NCI-H226 (cell line): Measurements from ENCODE around the gene TMUB1.

Source experiments
- DNase-seq: peaks from one replicate; pipeline ENCODE4 v3.0.0-alpha.2; 2015

TMUB1 gene

DNA sequence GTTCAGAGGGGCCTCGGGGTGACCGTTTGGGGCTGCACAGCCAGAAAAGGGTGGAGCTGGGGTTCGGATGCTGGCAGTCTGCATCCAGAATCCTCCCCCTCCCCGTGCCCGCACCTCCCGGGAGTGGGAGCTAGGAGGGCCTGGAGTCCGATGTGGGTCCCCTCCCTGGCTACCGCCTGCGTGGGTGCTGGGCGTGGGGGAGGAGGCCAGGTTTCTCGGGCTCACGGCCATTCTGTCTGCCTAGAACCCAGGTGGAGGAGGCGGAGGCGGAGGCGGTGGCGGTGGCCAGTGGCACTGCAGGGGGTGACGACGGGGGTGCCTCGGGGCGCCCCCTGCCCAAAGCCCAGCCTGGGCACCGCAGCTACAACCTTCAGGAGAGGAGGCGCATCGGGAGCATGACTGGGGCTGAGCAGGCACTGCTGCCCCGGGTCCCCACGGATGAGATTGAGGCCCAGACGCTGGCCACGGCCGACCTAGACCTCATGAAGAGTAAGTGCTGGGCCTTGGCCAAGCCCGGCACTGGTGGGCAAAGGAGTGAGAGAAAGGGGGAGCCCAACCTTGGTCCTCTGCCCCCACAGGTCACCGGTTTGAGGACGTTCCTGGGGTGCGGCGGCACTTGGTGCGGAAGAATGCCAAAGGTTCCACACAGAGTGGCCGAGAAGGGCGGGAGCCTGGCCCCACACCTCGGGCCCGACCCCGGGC, 16.9 kb downstream of the TMUB1 start:
- DNase-seq = no peak

GRCh38 chr7:151065516-151065915, 17.8 kb downstream of the TMUB1 start:
- no peak for DNase-seq

GRCh38 chr7:151064993-151065392, 18.3 kb downstream of the TMUB1 start:
- no peak for DNase-seq

DNA sequence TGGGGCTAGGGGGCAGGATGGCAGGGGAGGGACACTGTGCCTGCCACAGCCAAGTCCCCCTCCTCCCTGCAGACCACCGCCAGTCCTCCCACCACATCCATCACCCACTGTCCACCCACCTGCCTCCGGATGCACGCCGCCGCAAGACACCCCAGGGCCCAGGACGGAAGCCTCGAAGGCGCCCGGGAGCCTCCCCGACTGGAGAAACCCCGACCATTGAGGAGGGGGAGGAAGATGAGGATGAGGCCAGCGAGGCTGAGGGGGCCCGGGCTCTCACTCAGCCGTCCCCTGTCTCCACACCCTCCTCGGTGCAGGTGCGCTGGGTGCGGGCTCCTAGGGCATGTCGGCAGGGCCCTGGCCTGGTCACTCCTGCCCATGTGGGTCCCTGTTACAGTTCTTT, 18.8 kb downstream of the TMUB1 start:
- no peak for DNase-seq

DNA sequence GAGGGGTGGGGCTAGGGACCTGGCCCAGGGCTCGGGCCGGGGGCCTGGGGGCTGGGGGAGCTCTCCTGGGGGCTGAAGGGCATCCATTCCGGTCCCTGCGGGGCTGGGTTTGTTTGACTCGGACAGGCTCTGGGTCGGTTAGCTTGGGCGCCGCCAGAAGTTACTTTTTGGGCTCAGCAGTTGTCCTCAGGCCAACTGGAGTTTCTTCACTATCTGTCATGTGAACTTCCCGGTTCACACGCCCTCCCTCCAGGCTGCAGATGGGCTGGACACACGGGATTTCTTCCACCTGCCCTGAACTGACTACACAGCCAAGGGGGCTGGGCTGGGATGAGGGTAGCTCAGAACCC, 20.1 kb downstream of the TMUB1 start:
- DNase-seq = peak; percentile 64

DNA sequence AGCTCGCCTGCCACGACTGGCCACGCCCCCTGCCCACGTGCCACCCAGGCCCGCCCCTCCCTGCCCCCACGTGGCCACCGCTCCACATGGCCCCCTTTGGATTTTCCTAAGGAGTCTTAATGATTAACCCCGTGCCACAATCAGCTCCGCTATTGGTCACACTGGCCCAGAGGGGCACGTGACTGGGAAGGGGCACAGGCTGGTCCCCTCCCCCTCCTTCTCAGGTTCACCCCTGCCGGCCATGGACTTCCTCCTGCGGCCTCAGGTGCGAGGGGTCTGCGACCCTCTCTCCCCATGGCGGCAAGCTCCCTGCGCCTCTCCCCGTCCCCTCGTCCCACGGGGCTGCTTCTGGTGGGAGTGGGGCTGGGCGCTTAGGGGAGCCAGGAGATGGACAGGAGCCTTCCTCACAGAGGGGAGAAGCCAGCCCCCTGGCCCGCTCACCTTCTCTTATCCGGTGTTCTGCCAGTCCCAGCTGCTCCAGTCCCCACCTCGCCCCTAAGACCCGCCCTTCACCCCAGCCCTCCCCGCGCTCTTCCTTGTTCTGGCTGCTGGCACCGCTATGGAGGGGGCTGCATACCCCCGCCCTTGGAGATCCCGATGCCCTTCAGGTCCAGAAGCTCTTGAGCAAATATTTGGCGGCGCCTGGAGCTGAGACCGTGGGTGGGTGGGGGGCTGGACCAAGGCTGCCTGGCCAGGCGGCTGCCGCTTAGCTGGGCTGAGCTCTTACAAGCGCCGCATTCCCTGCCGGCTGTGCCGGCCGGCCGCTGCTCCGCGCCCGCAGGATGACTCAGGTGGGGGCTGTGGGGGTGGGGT, 20.7 kb downstream of the TMUB1 start:
- DNase-seq = peak; percentile 72

DNA sequence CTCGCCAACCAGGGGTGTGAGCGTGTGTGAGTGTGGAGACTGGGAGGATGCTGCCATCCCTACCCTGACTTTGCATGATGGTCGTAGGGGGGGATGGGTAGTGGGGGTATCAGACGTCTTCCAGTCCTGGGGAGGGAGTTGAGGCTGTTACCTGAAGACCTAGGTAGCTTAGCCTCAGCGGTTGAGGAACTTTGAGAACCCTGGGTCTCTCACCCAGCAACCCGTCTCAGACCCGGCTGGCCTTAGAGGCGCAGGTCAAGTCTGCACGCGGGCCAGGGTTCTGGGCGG, 21.2 kb downstream of the TMUB1 start:
- no peak for DNase-seq

DNA sequence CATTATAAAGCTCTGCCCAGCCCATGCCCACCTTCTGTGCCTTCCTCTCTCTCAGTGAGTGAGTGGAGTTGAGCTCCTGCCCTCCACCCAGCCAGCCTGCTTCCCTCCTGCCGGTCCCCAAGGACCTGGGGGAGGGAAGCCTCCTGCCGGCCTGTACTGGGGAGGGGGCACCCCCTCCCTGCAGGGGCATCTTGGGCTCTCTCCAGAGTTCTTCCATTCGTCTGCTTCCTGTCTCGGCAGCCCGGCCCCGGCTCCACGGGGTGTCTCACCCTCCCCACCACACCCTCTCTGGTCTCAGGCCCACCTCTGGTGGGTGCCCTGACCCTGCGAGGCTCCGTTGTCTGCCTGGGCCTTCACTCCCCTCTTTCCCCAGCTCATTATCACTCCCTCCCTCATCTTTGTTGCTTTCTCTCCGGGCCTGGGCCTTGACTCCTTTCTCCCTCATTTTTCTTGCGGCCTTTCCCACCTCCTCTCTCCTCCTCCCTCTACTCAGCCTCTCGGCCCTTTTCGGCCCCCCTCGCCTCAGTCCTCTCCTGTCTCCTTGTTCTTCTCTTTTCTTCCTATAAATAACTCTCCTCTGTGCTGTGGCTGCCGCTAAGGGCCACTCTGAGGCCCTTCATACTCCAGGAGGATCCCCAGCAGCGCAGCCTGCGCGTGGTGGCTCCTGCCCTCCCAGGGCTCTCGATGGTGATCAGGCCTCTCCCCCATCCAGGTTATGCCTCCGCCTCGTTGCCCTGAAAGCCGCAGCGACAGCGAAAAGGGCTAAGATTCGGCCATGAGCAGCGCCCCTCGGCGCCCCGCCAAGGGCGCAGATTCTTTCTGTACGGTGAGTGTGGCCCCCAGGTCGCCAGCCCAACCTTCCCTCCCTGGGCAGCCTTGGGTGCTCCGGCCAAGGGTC, 21.8 kb downstream of the TMUB1 start:
- peak; percentile 71 for DNase-seq

GRCh38 chr7:151060416-151061212, 22.7 kb downstream of the TMUB1 start:
- DNase-seq = peak; percentile 89

DNA sequence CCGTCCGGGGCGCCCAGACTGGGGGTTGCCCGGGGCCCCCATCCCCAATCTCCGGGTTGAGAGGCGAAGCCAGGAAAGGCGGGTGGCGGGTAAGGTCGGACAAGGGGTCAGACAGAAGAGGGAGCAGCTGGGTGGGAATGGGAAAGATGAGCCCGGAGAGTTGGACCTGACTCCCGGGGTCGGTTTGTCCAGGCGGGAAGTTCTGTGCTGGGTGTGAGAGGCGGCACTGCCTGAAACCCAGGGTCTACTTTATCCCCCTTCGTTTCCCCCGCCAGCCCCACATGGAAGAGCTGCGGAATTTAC, 23.2 kb downstream of the TMUB1 start:
- no peak for DNase-seq

- DNase-seq = peak; percentile 82
Observed at GRCh38 chr7:151059367-151060112, 23.8 kb downstream of the TMUB1 start, which contains the start of gene SLC4A2. Gene SLC4A2, plus strand, starts transcription at chr7:151059589. Its CDS starts 2,399 bp downstream, at chr7:151061988.

DNA sequence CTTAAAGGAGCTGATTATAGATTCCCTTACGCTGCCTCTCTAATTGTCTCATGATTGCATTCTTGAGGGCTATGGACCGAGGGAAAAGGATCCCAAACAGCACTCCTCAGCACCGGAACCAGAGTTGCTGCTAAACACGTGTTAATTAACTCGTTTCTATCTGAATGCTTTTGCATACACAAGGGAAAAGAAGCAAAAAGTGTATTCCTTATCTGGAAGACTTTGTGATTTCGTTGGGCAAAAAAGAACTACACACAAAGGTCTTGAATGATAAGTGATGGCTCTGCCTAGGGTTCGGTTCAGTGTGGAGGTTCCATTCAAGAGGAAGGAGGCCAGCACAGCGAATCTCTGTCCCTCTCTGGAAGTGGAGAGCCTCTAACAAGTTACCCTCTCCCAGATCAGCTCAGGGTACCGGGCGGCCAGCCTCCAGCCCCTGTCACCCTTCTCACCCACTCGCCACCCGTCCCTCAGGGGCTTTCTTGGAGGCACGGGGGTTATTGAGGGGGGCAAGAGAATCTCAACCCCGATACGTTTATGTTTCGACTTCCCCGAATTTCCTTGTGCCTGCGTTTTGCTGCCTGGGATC, 24.4 kb downstream of the TMUB1 start:
- DNase-seq = no peak

DNA sequence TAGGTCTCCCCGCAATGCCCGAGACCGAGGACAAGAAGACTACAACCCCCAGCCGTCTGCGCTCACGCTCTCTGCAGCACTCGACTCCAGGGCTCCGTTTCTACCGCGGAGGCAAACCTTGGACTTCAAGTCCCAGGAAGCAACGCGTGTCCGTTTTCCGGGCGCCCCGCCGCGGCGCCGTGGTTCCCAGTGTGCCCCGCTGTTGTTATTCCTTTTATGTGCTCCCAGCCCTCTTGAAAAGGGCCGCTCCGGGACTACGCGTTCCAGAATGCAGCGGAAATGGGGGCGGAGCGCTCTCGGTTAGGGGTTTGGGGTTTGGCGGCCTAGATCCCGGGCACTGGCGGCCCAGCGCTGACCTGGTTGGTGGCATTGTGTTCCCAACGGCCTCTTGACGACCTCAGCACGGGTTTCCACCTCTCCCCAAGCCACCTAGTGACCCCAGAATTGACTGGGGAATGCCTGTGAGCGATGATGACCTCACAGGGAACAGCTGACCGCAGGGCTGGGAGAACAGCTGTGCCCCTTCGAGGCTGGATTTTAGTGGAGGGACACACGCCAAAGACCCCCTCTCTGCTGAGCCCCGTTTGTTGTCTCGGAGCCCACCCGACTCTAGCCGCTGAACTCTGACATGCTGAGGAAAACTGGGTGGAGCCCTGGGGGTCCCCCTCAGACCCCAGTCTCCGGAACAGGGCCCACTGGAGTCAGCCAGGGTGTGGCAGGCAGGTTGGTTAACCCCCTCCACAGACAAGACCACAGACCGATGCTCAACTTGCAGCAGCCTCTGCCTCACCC, 25.1 kb downstream of the TMUB1 start:
- peak; percentile 100 for DNase-seq

DNA sequence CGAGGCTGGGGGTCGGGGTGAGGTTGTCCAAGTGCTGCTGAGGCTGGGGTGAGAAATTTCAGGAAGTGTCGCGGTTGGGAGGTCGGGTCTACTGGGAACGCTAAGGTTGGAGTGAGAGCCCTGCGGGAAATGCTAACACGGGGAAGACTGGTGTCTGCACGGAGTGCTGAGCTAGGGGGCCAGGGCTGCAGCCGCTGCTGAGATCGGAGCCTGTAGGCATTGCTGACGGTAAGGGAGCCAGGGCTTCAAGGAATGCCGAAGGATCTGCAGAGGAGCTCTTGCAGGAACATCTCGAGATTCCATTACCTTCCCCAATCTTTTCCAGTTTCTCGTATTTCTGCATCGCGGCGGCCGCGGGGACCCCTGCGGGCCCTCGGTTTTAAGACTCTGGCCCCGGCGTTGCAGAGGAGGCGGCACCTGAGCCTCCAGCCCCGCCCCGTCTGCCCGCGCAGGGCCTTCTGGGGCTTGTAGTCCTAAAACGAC, 25.7 kb downstream of the TMUB1 start, which contains the start of gene CDK5:
Gene CDK5, minus strand, starts transcription at position 392 of the 483 bp plus-strand sequence. Its CDS starts 49 bp downstream, at position 343.
- DNase-seq = no peak

DNA sequence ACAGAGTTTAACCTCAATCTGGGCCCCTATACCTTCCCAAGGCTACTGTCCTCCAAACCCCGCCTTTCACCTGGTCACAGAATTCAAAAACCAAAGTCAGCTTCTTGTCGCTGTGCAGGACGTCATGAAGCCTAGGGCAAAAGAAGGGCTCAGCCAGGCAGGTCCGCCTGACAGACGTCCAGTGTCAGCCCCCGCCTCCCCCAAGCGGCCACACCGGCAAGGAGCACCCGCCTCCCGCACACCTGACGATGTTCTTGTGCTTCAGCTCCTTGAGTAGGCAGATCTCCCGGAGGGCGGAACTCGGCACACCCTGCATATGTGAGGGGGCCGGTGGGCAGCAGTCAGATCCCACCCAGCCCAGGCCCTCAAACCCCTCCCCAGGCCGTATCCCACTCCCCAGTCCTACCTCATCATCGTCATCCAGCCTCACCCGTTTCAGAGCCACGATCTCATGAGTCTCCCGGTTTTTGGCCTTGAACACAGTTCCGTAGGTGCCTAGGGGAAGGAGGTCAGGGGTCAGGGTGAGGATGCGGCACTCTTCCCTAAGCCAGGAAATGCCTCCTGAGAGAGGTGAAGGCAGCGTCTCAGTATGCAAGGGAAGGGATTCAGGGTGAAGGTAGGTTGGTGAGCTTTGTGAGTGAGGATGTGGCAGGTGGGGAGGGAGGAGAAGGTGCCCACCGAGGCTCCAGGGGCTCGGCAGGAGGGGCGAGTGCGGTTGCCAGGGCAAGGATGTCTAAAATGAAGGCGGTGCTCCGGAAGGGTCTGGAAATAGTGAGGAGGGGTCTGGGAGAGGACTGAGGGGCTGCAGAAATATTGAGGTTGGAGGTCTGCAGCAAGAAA, 26.4 kb downstream of the TMUB1 start:
- no peak for DNase-seq

- DNase-seq = no peak
Observed at GRCh38 chr7:151056283-151056665, 27.0 kb downstream of the TMUB1 start.

DNA sequence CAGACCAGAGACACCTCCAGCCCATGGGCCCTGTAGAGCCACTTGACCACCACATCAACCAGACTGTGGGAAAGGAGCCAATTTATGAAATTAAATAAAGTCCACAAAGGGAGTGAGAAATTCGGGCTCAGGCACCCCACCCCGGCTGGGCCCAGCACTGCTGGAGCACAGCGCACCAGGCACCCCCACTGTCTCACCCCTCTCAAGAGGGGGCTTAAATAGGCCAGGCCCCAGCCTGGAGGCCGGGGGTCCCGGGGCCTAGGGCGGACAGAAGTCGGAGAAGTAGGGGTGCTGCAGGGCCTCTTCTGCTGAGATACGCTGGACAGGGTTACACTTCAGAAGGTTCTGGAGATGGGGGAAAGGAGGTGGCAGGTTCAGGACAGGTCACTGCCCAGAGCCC, 29.5 kb downstream of the TMUB1 start:
- DNase-seq = no peak

DNA sequence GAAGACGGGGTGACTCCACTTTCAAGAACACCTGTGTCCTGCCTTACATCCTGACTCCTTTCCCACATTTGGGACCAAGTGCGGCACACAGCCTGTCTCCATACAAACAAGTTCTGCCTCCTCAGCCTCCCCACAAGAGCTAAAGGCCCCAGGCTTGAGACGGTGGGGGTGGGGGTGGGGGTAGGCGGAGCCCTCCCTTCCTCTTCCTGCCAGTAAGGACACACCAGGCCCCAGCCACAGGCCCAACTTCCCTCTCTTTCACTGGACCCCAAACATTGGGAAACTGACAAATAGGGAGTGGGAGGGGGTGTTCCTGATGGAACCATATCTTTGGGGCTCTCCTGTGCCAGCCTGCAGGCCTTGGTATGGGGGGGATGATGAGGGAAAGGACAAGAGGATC, 30.2 kb downstream of the TMUB1 start:
- no peak for DNase-seq

- DNase-seq = no peak
Observed at GRCh38 chr7:151051108-151051507, 32.2 kb downstream of the TMUB1 start.
